HG02610 (cell line): Measurements from ENCODE around the gene RABL3.
"Not testable (repeated sequence)": the region's sequence is repeated elsewhere in the genome, so short reads cannot be mapped to it uniquely, and the experiment has no call there.

Source experiments
- ATAC-seq: cut with Tn5 transposase; IDR thresholded peaks from one replicate; pipeline ENCODE4 v1.9.1; 2021; ENCODE audit warnings: mild to moderate bottlenecking, moderate library complexity; ENCODE audit not compliant: unreplicated experiment

RABL3 gene

GRCh38 chr3:120684896-120685295 is 57.4 kb downstream of the RABL3 start:
- ATAC-seq = no peak

- ATAC-seq = no peak
Observed at GRCh38 chr3:120683671-120684301, 58.5 kb downstream of the RABL3 start.

- no peak for ATAC-seq
Observed at GRCh38 chr3:120683213-120683612, 59.1 kb downstream of the RABL3 start.

GRCh38 chr3:120682095-120682681 is 60.1 kb downstream of the RABL3 start, which contains the start of gene HGD:
TSS of gene HGD (minus strand) at chr3:120682239. CDS start at chr3:120682111, 128 bp downstream.
- no peak for ATAC-seq

- ATAC-seq = no peak
Observed at GRCh38 chr3:120681506-120682038, 60.7 kb downstream of the RABL3 start.

- ATAC-seq = no peak
Observed at GRCh38 chr3:120681018-120681417, 61.3 kb downstream of the RABL3 start.

- ATAC-seq = no peak
Observed at GRCh38 chr3:120680193-120680894, 62.0 kb downstream of the RABL3 start.

- ATAC-seq = peak; percentile 49
Observed at GRCh38 chr3:120678984-120679383, 63.3 kb downstream of the RABL3 start.

- peak; percentile 65 for ATAC-seq
Observed at GRCh38 chr3:120678331-120678947, 63.9 kb downstream of the RABL3 start.

GRCh38 chr3:120677193-120677592 is 65.1 kb downstream of the RABL3 start:
- not testable (repeated sequence) for ATAC-seq

GRCh38 chr3:120673116-120673515 is 69.2 kb downstream of the RABL3 start:
- no peak for ATAC-seq

GRCh38 chr3:120670576-120670975 is 71.7 kb downstream of the RABL3 start:
- no peak for ATAC-seq

GRCh38 chr3:120664926-120665325 is 77.4 kb downstream of the RABL3 start:
- ATAC-seq = no peak

- no peak for ATAC-seq
Observed at GRCh38 chr3:120661945-120662344, 80.4 kb downstream of the RABL3 start.

- ATAC-seq = no peak
Observed at GRCh38 chr3:120661106-120661905, 81.0 kb downstream of the RABL3 start.

GRCh38 chr3:120659834-120660233 is 82.5 kb downstream of the RABL3 start:
- ATAC-seq = no peak

- no peak for ATAC-seq
Observed at GRCh38 chr3:120659285-120659684, 83.0 kb downstream of the RABL3 start.

GRCh38 chr3:120652896-120653545 is 89.3 kb downstream of the RABL3 start:
- ATAC-seq = no peak

- ATAC-seq = no peak
Observed at GRCh38 chr3:120652281-120652680, 90.0 kb downstream of the RABL3 start.

GRCh38 chr3:120650311-120650710 is 92.0 kb downstream of the RABL3 start:
- no peak for ATAC-seq
